SK-N-SH (cell line): ENCODE results near the gene HMGCL.

ENCODE experiments used
- CTCF ChIP-seq: fragments of 200-600 bp; sonication (generic); IDR thresholded peaks from 2 replicates; pipeline ENCODE4 v1.6.1; 2017; ENCODE audit warnings: antibody characterized with exemption, mild to moderate bottlenecking, moderate library complexity
- EP300 ChIP-seq, 2 experiments: IDR thresholded peaks; 2 replicates each; pipeline versions ENCODE4 v1.4.0 to v1.6.1; 2012; ENCODE audit warnings: borderline replicate concordance in 1 of 2, low read depth in 1 of 2, low read length in 1 of 2
- EZH2phosphoT487 ChIP-seq: fragments of 200-600 bp; sonication (generic); IDR thresholded peaks from 2 replicates; pipeline ENCODE4 v1.6.1; 2017; ENCODE audit warnings: low read depth, mixed run types, mild to moderate bottlenecking, antibody characterized with exemption, moderate library complexity, borderline replicate concordance
- FOSL2 ChIP-seq: IDR thresholded peaks from 2 replicates; pipeline ENCODE4 v1.4.0; 2012; ENCODE audit warnings: low read depth, mild to moderate bottlenecking, moderate library complexity, borderline replicate concordance
- MEF2A ChIP-seq: IDR thresholded peaks from 2 replicates; pipeline ENCODE4 v1.4.0; 2012; ENCODE audit warnings: low read depth, borderline replicate concordance
- NFIC ChIP-seq: IDR thresholded peaks from 2 replicates; pipeline ENCODE4 v1.4.0; 2012; ENCODE audit warnings: borderline replicate concordance
- POLR2AphosphoS5 ChIP-seq: IDR thresholded peaks from 2 replicates; pipeline ENCODE4 v1.6.1; 2012; ENCODE audit warnings: low read depth, low read length
- RFX5 ChIP-seq: IDR thresholded peaks from 2 replicates; pipeline ENCODE4 v1.6.1; 2012; ENCODE audit warnings: mild to moderate bottlenecking, improper control_type of control experiment, low read length
- SIN3A ChIP-seq: IDR thresholded peaks from 2 replicates; pipeline ENCODE4 v1.6.1; 2012; ENCODE audit warnings: low read depth, mild to moderate bottlenecking, low read length, moderate library complexity, borderline replicate concordance
- SMC3 ChIP-seq: IDR thresholded peaks from 2 replicates; pipeline ENCODE4 v1.6.1; 2012; ENCODE audit warnings: low read depth, low read length, improper control_type of control experiment
- TAF1 ChIP-seq: IDR thresholded peaks from 2 replicates; pipeline ENCODE4 v1.6.1; 2012; ENCODE audit warnings: low read depth, mild to moderate bottlenecking, low read length, moderate library complexity, borderline replicate concordance
- ZBTB33 ChIP-seq: IDR thresholded peaks from 2 replicates; pipeline ENCODE4 v1.4.0; 2012; ENCODE audit warnings: low read depth, borderline replicate concordance
- TF ChIP-seq, protein P1 (sequence below): IDR thresholded peaks from 2 replicates; pipeline ENCODE4 v1.4.0; 2012; ENCODE audit warnings: low read depth
- TF ChIP-seq, protein P2 (sequence below): fragments of 150-350 bp; IDR thresholded peaks from 2 replicates; pipeline ENCODE4 v1.6.1; 2017; ENCODE audit warnings: antibody characterized with exemption, low read length, low read depth, borderline replicate concordance

DNA sequence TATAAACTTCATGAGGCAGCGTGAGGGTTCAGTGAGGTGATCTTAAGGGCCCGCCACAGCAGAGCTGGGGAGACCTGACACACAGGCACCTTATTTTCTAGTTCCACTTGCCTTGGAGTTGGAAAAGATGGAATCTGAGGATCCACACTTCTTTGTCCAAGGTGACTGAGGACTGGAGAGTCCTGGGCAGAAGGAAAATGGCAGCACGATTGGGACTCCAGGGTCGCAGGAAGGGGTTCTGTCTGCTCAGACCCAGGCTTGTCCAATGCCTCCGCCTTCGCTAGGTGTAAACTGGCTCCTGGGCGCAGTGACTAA, 26.0 kb downstream of the HMGCL start:
- TF ChIP-seq POLR2AphosphoS5 (no peak), CTCF (no peak), TAF1 (no peak), SIN3A (no peak), FOSL2 (no peak), EP300 (IDR thresholded peaks at IDR 0.05; ENCODE audit: borderline replicate concordance in 1 of 2, low read depth in 1 of 2, low read length in 1 of 2) (no peak), SMC3 (no peak), MEF2A (no peak), EZH2phosphoT487 (no peak), ZBTB33 (no peak), NFIC (no peak), RFX5 (no peak)
- TF ChIP-seq, protein P1, sequence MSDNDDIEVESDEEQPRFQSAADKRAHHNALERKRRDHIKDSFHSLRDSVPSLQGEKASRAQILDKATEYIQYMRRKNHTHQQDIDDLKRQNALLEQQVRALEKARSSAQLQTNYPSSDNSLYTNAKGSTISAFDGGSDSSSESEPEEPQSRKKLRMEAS = no peak
- TF ChIP-seq, protein P2, sequence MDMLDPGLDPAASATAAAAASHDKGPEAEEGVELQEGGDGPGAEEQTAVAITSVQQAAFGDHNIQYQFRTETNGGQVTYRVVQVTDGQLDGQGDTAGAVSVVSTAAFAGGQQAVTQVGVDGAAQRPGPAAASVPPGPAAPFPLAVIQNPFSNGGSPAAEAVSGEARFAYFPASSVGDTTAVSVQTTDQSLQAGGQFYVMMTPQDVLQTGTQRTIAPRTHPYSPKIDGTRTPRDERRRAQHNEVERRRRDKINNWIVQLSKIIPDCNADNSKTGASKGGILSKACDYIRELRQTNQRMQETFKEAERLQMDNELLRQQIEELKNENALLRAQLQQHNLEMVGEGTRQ = no peak
